ENCODE measurements around the gene EPHA5. TPM values are rescaled to one million over a fixed set of nuclear protein-coding genes. Genes with fewer than 3 reads are reported as not detected.

Gene EPHA5
- total and polyA plus RNA-seq, 9 of the 15 experiments (the other 6 are each of a cell fraction or from before 2014, with no cell fraction given): 0.04 TPM; not detected in 8

GRCh38 chr4:65508168-65508567 lies 162.1 kb downstream of the EPHA5 start:
- Histone ChIP-seq H3K9me3 (replicated peaks; ENCODE audit: control insufficient read depth, insufficient read depth, low read depth, low read length) (no peaks in the 10 kb centered on the region), H3K4me1 (replicated peaks in 1 of 2; ENCODE audit: control insufficient read depth in 2 of 2, insufficient read depth in 2 of 2, low read length in 2 of 2) (no peaks in the 10 kb centered on the region), H3K79me2 (ENCODE audit: control insufficient read depth, insufficient read depth, low read length) (no peaks in the 10 kb centered on the region), H3K4me2 (ENCODE audit: insufficient read depth, low read length) (no peak overlapping the region), H3K9ac (ENCODE audit: insufficient read depth in 1 of 2, low read depth in 2 of 2, low read length in 2 of 2) (no peak overlapping the region), H4K20me1 (replicated peaks; ENCODE audit: control insufficient read depth, insufficient read depth, low read length) (no peaks in the 10 kb centered on the region), H3K9me1 (ENCODE audit: control insufficient read depth, insufficient read depth, low read length) (no peaks in the 10 kb centered on the region), H3K27ac (ENCODE audit: extremely low read depth, low read depth, low read length) (no peak overlapping the region), H3K36me3 (ENCODE audit: control insufficient read depth, insufficient read depth, low read length) (no peaks in the 10 kb centered on the region), H3K27me3 (ENCODE audit: control insufficient read depth in 2 of 2, insufficient read depth in 2 of 2, low read length in 2 of 2) (no peaks in the 10 kb centered on the region), H3K4me3 (no peak overlapping the region), H2AFZ (ENCODE audit: low read depth, low read length) (no peak overlapping the region)
- no peak for TF ChIP-seq FOSL1 (tag; conservative IDR thresholded peaks at IDR 0.05)
- TF ChIP-seq ARHGAP35 (IDR thresholded peaks at IDR 0.05; ENCODE audit: partially characterized antibody): no peak
- TF ChIP-seq GTF2E2 (tag; IDR thresholded peaks at IDR 0.05): no peak
- no peak for TF ChIP-seq NBN (IDR thresholded peaks at IDR 0.05; ENCODE audit: low read depth)
- no peak for TF ChIP-seq KHSRP (IDR thresholded peaks at IDR 0.05)
- TF ChIP-seq TRIM24 (IDR thresholded peaks at IDR 0.05): no peak
- TF ChIP-seq NFIX (CRISPR knock-in tag; IDR thresholded peaks at IDR 0.05; ENCODE audit: low read depth): no peak
- TF ChIP-seq SMAD1 (IDR thresholded peaks at IDR 0.05; ENCODE audit: low read depth, low read length, partially characterized antibody): no peak
- TF ChIP-seq ZC3H8 (IDR thresholded peaks at IDR 0.05): no peak
- TF ChIP-seq NUFIP1 (IDR thresholded peaks at IDR 0.05; ENCODE audit: partially characterized antibody): no peak
- FAIRE-seq: no peak
- DNase-seq (ENCODE audit: extremely low read depth in 1 of 4, low spot score in 3 of 4): no peak
- CTCF ChIA-PET (ENCODE audit: low intra/inter-chr PET ratio): no interaction called here
- 0% methylated on average over 2 of the region's 2 CpGs for WGBS (ENCODE audit: insufficient coverage, low coverage, missing lambda C conversion rate)
- POLR2A ChIA-PET: no interaction called here
- no peak for ATAC-seq
- in situ Hi-C loops (cut with MboI) (no loop called here), intact Hi-C loops (cut with micrococcal nuclease) (no loop called here)
- BruUV-seq (replicated peaks): no TSS peak

Measured in K562 (cell line).